Activated CD8-positive, alpha-beta memory T cell treated with anti-CD3 and anti-CD28 coated beads, Interleukin-2, amount 50 U/mL, for 48 hours (primary cell): ENCODE data around the gene OSM.
A peak's percentile ranks its signal among the peaks of the same experiment; 100 is the strongest.

Experiments
- DNase-seq: peaks from one replicate; pipeline ENCODE4 v3.0.0-alpha.2; 2020

Gene OSM

GRCh38 chr22:30297276-30297990 is 30.8 kb upstream of the OSM start:
- no peak for DNase-seq

DNA sequence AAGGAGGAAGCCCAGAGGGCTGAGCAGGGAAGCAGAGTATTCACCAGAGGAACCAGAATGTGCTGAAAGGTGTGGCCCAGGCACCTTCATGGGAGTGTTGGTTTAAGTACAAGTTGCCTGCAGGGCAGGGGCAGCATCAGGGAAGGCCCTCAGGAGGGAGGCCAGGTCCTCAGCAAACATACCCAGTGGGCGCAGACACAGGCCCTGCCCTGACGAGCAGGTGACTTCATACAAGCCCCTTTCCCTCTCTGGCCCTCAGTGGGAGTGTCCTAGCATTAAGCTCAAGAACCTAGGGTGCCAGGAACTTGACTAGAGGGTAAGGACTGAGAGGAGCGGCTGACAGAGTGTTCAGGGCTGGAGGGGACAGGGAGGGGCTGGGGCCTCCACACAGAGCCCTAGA is 30.2 kb upstream of the OSM start:
- no peak for DNase-seq

GRCh38 chr22:30296324-30296723 is 29.7 kb upstream of the OSM start:
- DNase-seq, result no peak

DNA sequence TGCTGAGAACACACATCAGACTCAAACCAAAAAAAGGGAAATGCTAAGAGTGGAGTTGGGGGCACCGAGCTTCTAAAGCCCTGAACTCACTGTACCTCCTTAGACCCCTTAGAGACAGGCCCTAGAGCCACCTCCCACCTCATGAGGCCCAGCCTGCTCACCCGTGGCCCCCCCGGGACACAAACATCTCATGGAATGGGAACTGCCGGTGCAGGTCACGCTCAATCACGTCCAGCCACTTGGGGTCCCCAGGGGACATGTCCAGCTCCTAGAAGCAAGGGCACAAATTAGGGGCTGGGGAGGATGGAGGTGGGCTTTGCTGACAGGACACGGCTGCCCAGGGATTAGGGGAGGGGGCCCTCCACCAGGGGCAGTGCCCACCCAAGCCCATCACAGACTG is 28.9 kb upstream of the OSM start:
- no peak for DNase-seq

DNA sequence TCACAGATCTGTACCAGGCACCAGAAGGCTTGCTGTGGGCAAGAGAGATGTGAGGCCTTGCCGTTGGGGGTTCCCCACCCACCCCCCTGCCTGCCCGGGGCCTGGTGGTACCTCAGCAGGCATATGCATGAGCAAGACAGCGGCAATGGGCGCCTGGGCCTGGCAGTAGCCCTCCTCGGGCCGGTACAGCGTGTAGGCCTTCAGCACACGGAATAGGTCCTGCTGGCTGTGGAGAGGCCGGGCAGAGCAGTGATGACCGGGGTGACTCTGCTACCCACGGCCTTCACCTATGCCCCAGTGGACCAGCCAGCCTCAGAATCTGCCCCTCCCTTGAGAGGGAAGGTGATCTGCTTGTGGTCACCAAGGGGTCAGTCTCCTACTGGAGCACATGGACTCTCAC is 28.2 kb upstream of the OSM start:
- DNase-seq, result no peak

- DNase-seq, result no peak
Measured at GRCh38 chr22:30294066-30294465, 27.4 kb upstream of the OSM start.

DNA sequence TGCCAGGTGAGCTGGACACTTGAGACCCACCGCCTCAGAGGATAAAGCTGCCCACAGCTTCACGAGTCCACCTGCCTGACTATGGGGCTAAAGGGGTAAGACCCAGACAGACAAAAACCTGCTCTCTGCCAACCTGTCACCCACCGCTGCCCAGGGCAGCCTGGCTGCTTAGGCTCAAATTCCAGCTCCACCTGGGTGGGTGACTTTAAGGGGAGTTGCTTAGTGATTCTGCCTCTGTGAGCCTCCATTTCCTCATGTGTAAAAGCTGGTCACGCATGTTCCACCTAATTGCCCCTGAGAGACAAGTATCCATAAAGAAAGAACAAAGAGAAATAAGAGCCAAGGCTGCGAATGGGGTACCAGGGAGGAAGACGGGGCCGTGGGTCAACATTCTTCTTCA is 26.4 kb upstream of the OSM start:
- DNase-seq, result no peak

GRCh38 chr22:30292069-30292970 is 25.7 kb upstream of the OSM start:
- no peak for DNase-seq

DNA sequence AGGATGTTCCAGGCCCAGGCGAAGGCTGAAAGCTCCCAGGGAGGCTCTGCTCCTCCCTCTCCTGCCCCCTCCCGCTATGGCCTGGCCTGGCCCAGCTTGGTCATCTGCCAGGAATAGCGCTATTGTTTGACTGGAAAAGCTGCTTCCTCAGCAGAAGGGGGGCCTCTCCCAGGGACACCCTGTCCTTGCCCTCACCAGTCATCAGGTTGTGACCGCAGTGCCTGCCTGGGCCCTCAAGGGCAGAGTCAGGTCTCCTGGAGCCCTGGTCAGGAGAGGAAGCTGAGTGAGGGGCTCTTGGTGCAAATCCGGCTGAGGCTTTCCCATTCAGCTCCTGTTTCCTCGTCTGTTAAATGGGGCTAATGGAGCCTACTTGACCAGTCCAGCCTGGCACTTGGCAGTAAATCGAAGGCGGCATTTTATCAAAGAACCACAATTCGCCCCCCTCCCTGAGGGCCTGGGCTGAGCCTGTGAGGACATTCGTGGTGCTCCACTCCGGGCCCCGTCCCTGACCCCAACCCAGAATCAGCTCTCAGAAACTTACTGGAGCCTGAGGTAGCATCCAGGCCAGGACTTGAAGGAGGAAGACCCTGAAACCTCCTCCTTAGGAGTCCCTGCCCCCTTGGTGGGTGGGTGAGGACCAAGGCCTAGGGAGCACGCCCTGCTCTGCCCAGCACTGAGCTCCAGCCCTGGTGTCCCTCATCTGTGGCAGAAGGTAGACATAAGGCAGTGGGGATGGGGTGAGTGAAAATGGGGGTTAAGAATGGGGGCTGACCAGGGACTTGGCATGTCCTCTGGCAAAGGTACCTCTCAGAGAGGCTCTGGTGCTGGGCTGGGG is 24.6 kb upstream of the OSM start:
- DNase-seq, result no peak

GRCh38 chr22:30290342-30291057 is 23.8 kb upstream of the OSM start:
- DNase-seq, result no peak

- no peak for DNase-seq
Measured at GRCh38 chr22:30289980-30290313, 23.3 kb upstream of the OSM start.

DNA sequence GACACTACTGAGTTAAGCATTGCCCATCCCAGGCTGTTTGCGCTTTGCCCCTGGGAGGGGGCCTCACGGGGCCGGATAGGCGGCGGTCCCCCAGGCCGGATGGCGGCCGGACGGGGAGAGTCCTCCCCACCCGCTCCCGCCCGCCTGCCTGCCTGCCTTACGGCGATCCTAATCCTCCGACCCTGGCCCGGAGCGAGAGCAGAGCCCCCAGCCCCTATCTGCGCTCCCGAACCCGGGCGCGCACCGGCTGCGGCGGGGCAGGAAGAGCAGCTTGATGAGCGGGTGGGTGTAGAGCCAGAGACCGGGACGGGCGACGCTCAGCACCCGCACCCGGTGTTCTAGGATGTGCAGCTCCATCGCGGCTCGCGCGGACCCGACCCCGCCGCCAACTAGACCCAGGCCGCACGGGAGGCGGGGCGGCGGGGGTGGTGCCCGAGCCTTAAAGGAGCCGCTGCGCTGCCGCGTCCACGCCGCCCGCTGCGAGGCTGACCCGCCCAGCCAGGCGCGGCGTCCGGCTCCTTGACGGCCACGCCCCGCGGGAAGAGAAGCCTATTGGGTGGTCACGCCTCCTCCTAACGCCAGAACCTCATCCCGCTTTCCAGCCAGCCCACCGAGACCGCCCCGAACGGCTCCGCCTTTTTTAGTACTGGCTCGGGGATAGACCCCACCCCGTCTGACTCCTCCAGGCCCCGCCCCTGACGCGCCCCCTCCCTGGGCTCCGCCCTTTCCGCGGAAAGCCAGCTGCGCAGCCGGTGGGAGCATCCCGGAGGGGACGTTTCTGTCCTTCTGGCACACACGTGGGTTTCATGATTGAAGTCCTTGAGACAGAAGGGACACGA is 22.7 kb upstream of the OSM start, which contains the start of gene CASTOR1:
Gene CASTOR1, minus strand, starts transcription at position 365 of the 839 bp plus-strand sequence. Its CDS starts 8 bp downstream, at position 357.
- peak; percentile 94 for DNase-seq

GRCh38 chr22:30288419-30289140 is 21.9 kb upstream of the OSM start:
- DNase-seq, result no peak

GRCh38 chr22:30287648-30288418 is 21.2 kb upstream of the OSM start:
- DNase-seq, result peak; percentile 91

GRCh38 chr22:30286813-30287647 is 20.4 kb upstream of the OSM start:
- DNase-seq, result peak; percentile 99

DNA sequence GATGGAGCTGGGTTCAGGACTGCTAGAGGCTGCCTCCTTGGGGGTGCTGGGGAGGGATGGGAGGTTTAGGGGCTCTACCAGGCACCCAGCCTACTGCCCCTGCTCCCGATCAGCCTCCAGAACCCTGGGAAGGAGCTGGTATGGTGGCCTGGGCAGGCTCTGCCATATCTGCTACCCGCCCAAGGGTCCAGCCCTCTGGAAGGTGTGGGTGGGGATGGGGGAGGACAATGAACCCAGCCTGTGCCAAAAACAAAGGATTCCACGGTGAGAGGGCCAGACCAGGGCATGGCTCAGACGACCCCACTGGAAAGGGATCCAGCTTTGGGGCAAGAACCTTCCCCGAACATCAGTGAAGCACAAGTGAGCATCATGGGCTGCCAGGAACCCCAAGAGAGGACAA is 19.7 kb upstream of the OSM start:
- DNase-seq, result no peak

DNA sequence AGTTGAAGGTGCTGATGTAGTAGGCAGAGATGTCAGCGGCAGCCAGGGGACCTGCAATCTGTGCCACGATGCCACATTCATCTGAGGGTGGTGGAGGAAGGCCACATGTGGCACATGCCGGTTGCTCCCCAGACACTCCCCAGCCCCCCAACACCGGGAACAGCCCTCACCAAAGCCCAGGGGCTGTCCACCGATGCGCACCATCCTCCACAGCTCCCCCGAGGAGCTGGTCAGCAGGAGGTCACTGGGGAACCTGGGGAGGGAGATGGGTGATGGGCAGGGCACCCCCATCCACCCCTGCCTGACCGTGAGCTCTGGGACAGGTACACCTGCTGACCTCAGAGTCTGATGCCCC is 19.2 kb upstream of the OSM start:
- no peak for DNase-seq

- no peak for DNase-seq
Measured at GRCh38 chr22:30285176-30285845, 18.7 kb upstream of the OSM start.

DNA sequence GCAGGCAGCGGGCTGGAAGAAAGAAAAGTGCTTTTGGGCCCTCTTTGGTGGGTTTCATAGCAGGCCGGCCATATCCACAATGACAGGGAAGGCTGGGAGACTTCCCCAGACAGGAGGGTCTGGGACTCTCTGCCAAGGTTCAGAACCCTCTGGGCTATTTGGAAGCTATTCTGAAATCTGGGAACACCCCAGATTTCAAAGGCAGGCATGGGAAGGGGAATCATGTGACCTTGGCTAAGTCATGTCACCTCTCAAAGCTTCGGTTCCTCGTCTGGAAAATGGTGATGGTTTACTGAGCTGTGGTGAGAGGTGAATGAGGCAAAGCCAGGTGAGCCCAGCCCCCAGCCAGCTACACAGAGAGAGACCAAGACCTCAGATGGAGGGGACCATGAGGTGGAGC is 18.0 kb upstream of the OSM start:
- no peak for DNase-seq
